ENCODE measurements around the gene FLYWCH2.

FLYWCH2 gene

GRCh38 chr16:2928796-2929195 is 45.8 kb downstream of the FLYWCH2 start:
- H3K27ac ChIP-seq (ENCODE audit: extremely low read depth, low read depth, low read length): no peak overlapping the region
- H3K4me1 ChIP-seq (ENCODE audit: control insufficient read depth, insufficient read depth, low read length): no peaks in the 10 kb centered on the region
- ChIA-PET CTCF (interaction anchor here (0.6 to 2.9 kb wide), 4 partner anchors 10 to 90 kb away, joined by 3 to 23 read pairs (median 12); no protein-coding TSS in a partner anchor), POLR2A (no interaction called here)
- H3K9me3 ChIP-seq (ENCODE audit: control insufficient read depth, insufficient read depth, low read depth, low read length): no peaks in the 10 kb centered on the region
- no peak for TF ChIP-seq HOXC10 (CRISPR knock-in tag; IDR thresholded peaks at IDR 0.05)
- TF ChIP-seq AEBP2 (tag by site-specific recombination; IDR thresholded peaks at IDR 0.05; ENCODE audit: borderline replicate concordance): no peak
- no peak for TF ChIP-seq ZNF623 (tag by site-specific recombination; IDR thresholded peaks at IDR 0.05)
- TF ChIP-seq ZBTB11 (tag by site-specific recombination; conservative IDR thresholded peaks at IDR 0.05; ENCODE audit: low read depth): no peak
- TF ChIP-seq SP3 (tag by site-specific recombination; IDR thresholded peaks at IDR 0.05): no peak
- TF ChIP-seq ZNF16 (tag by site-specific recombination; IDR thresholded peaks at IDR 0.05; ENCODE audit: low read depth): no peak
- TF ChIP-seq ZNF677 (tag by site-specific recombination; IDR thresholded peaks at IDR 0.05): no peak
- TF ChIP-seq ZBTB7A (tag by site-specific recombination; IDR thresholded peaks at IDR 0.05; ENCODE audit: low read depth): no peak
- H3K36me3 ChIP-seq (ENCODE audit: control insufficient read depth in 2 of 2, insufficient read depth in 1 of 2, low read length in 2 of 2): peaks cover 4 to 40% of the 10 kb centered on the region in 2 experiments; a peak in 2 of 3 replicates
- H3K4me3 ChIP-seq (ENCODE audit: low read depth, low read length): no peak overlapping the region

GRCh38 chr16:2929693-2930092 is 46.7 kb downstream of the FLYWCH2 start:
- Histone ChIP-seq H3K27ac (ENCODE audit: extremely low read depth, low read depth, low read length) (no peak overlapping the region), H3K4me3 (ENCODE audit: low read depth, low read length) (no peak overlapping the region), H3K36me3 (ENCODE audit: control insufficient read depth in 2 of 2, insufficient read depth in 1 of 2, low read length in 2 of 2) (peaks cover 4 to 45% of the 10 kb centered on the region in 2 experiments; a peak in 2 of 3 replicates), H3K4me1 (ENCODE audit: control insufficient read depth, insufficient read depth, low read length) (no peaks in the 10 kb centered on the region), H3K9me3 (ENCODE audit: control insufficient read depth, insufficient read depth, low read depth, low read length) (no peaks in the 10 kb centered on the region)
- TF ChIP-seq ZNF600 (tag by site-specific recombination; IDR thresholded peaks at IDR 0.05): 0 out of 2 replicates have a peak, but pooled peaks have one; percentile 16
- TF ChIP-seq ZNF292 (tag by site-specific recombination; IDR thresholded peaks at IDR 0.05; ENCODE audit: borderline replicate concordance, low read depth): no peak
- ChIA-PET POLR2A (interaction anchor here (1.4 kb wide), 1 partner anchor 47 kb away, joined by 5 read pairs; the partner anchor contains the start of gene FLYWCH2), CTCF (no interaction called here)

- TF ChIP-seq ZNF169 (tag by site-specific recombination; IDR thresholded peaks at IDR 0.05): no peak
- TF ChIP-seq ELK4 (IDR thresholded peaks at IDR 0.05; ENCODE audit: borderline replicate concordance, low read depth, low read length): no peak
- no peak for TF ChIP-seq ZNF16 (tag by site-specific recombination; IDR thresholded peaks at IDR 0.05; ENCODE audit: low read depth)
- TF ChIP-seq EGR2 (tag by site-specific recombination; IDR thresholded peaks at IDR 0.05; ENCODE audit: low read depth): no peak
- no peak for TF ChIP-seq ZNF202 (tag by site-specific recombination; IDR thresholded peaks at IDR 0.05; ENCODE audit: borderline replicate concordance)
- no peak for TF ChIP-seq ZSCAN30 (tag by site-specific recombination; IDR thresholded peaks at IDR 0.05)
- TF ChIP-seq ZNF777 (tag by site-specific recombination; IDR thresholded peaks at IDR 0.05; ENCODE audit: borderline replicate concordance): no peak
- no peak for TF ChIP-seq ZNF138 (tag by site-specific recombination; IDR thresholded peaks at IDR 0.05; ENCODE audit: borderline replicate concordance)
- no peak for TF ChIP-seq ZNF324 (tag by site-specific recombination; IDR thresholded peaks at IDR 0.05)
- no peak for TF ChIP-seq ZNF518A (tag by site-specific recombination; conservative IDR thresholded peaks at IDR 0.05; ENCODE audit: low read depth)
- Histone ChIP-seq H3K9me3 (ENCODE audit: control insufficient read depth, insufficient read depth, low read depth, low read length) (no peaks in the 10 kb centered on the region), H3K4me3 (ENCODE audit: low read depth, low read length) (no peak overlapping the region), H3K27ac (ENCODE audit: extremely low read depth, low read depth, low read length) (no peak overlapping the region), H3K36me3 (ENCODE audit: control insufficient read depth in 2 of 2, insufficient read depth in 1 of 2, low read length in 2 of 2) (peaks cover 4 to 47% of the 10 kb centered on the region in 2 experiments; a peak in 2 of 3 replicates), H3K4me1 (ENCODE audit: control insufficient read depth, insufficient read depth, low read length) (no peaks in the 10 kb centered on the region)
- ChIA-PET CTCF (interaction anchor here (0.9 kb wide), 1 partner anchor 11 kb away, joined by 3 read pairs; no protein-coding TSS in a partner anchor), POLR2A (interaction anchor here (1.4 kb wide), 1 partner anchor 47 kb away, joined by 5 read pairs; the partner anchor contains the start of gene FLYWCH2)
Observed at GRCh38 chr16:2930236-2930635, 47.2 kb downstream of the FLYWCH2 start.

All from HEK293 (cell line).